Measurements from ENCODE around the gene LY86.

Gene LY86

GRCh38 chr6:6697620-6698019 is 109.1 kb downstream of the LY86 start:
- in situ Hi-C loops (cut with HindIII; ENCODE audit: low sequenced_read_pairs) = no loop called here

GRCh38 chr6:6699741-6700367 is 111.3 kb downstream of the LY86 start:
- in situ Hi-C loops (cut with HindIII; ENCODE audit: low sequenced_read_pairs) = no loop called here

- in situ Hi-C loops (cut with HindIII; ENCODE audit: low sequenced_read_pairs) = no loop called here
Measured at GRCh38 chr6:6700407-6701270, 112.1 kb downstream of the LY86 start.

- in situ Hi-C loops (cut with HindIII; ENCODE audit: low sequenced_read_pairs) = no loop called here
Measured at GRCh38 chr6:6701864-6702263, 113.3 kb downstream of the LY86 start.

- in situ Hi-C loops (cut with HindIII; ENCODE audit: low sequenced_read_pairs) = no loop called here
Measured at GRCh38 chr6:6703699-6704098, 115.2 kb downstream of the LY86 start.
